ENCODE results near the gene DCTN4.

DCTN4 gene

GRCh38 chr5:150662731-150663516, 95.9 kb downstream of the DCTN4 start:
- DNase-seq = no peak
- H3K4me3 Mint-ChIP-seq = no peak overlapping the region
- H3K36me3 Mint-ChIP-seq = no peaks in the 10 kb centered on the region
- CTCF ChIA-PET = interaction anchor here (1.1 to 1.4 kb wide), 2 partner anchors 9 to 24 kb away, joined by 5 read pairs; no protein-coding TSS in a partner anchor
- H3K4me1 Mint-ChIP-seq = no peaks in the 10 kb centered on the region
- H3K9me3 Mint-ChIP-seq = no peaks in the 10 kb centered on the region
- no peak overlapping the region for H3K27ac Mint-ChIP-seq
- H3K27me3 Mint-ChIP-seq = peaks cover 36% of the 10 kb centered on the region

DNA sequence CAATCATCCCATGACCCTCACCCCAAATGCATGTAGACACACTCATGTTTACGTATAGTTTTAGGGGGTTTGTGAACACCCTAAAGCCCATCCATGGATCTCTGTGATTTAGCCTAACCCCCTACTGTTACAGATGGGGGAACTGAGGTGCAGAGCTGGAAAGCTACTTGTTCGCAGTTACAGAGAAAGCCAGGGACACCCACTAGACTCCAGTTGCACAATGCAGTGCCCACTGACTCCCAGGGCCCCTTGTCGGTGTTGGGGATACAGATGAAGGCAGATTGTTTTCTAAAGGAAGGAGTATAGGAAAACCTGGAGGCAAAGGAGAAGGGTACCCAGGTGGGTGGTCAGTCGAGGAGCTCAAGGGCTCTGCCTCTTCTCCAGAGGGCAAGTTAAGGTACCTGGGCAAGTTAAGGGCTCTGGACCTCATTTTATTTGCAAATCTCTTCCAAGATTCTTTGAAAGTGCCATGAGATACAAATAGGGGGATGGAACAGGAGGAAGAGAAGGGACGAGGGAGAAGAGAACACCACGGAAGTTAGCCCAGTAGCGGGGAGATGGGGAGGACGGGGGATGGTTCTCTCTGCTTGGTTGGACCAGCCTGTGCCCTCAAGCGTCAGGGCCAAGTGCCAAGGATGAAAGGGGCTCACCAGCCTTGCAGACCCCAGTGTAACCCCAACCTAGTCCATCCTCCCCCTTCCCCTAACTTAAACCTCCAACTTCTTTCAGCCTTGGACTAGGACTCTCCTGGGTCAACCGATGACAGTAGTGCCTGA, 96.8 kb downstream of the DCTN4 start:
- Mint-ChIP-seq H3K4me1 (peaks cover 6% of the 10 kb centered on the region), H3K27me3 (peaks cover 36% of the 10 kb centered on the region), H3K36me3 (no peaks in the 10 kb centered on the region), H3K27ac (no peak overlapping the region), H3K4me3 (no peak overlapping the region), H3K9me3 (no peaks in the 10 kb centered on the region)
- no peak for DNase-seq
- CTCF ChIA-PET = interaction anchor here (1.6 kb wide), 1 partner anchor 100 kb away, joined by 4 read pairs; no protein-coding TSS in a partner anchor

- Mint-ChIP-seq H3K9me3 (no peaks in the 10 kb centered on the region), H3K4me1 (peaks cover 7% of the 10 kb centered on the region), H3K27ac (no peak within 1 kb of the TSS), H3K36me3 (no peaks in the 10 kb centered on the region), H3K27me3 (peaks cover 36% of the 10 kb centered on the region), H3K4me3 (no peak within 1 kb of the TSS)
- peak; percentile 9 for DNase-seq
- CTCF ChIA-PET = interaction anchor here (0.8 to 1.6 kb wide), 2 partner anchors 99 to 117 kb away, joined by 3 to 4 read pairs; partner anchors contain the start of gene SMIM3
These were observed 97.7 kb downstream of the DCTN4 start, which contains the start of gene MYOZ3 for GRCh38 chr5:150661086-150661485. Gene MYOZ3 (plus strand): TSS chr5:150661251. CDS start chr5:150662942, 1,691 bp downstream.

DNA sequence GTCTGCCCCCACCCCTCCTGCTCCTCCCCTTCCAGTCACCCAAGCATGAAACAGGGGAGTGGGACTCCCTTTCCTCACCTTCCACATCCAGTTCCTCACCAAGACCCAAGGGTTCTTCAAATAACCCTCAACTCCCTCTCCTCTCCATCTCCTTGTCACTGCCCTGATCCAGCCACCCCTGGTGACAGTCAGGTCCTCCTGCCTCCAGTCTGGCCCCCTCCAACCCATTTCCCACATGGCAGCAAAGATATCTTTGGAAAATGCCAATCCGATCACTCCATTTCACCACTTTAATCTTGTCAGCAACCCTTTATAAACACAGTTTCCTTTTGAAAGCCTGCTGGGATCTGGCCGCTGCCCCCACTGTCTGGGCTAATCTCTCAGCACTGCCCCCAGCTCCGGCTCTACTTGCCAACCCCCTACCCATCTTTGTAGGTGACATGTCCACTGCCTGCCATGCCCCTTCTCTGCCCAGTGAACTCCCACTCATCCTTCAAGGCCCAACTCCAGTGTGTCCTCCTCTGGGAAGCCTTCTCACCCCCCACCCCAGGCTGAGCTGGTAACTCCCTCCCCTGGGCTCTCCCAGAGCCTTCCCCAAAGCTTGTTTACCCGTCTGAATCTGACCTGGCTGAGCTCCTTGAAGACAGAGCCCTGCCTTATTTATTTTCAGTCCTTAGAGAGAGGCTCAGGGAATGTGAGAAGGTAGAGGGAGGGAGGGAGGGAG, 98.5 kb downstream of the DCTN4 start:
- CTCF ChIA-PET = interaction anchor here (1.5 to 1.6 kb wide), 2 partner anchors 20 to 98 kb away, joined by 4 to 5 read pairs; no protein-coding TSS in a partner anchor
- peaks cover 10% of the 10 kb centered on the region for H3K4me1 Mint-ChIP-seq
- no peaks in the 10 kb centered on the region for H3K36me3 Mint-ChIP-seq
- H3K27me3 Mint-ChIP-seq = peaks cover 37% of the 10 kb centered on the region
- H3K4me3 Mint-ChIP-seq = no peak overlapping the region
- peak; percentile 10 for DNase-seq
- H3K9me3 Mint-ChIP-seq = no peaks in the 10 kb centered on the region
- H3K27ac Mint-ChIP-seq = no peak overlapping the region

- CTCF ChIA-PET = interaction anchor here (0.9 to 3.1 kb wide), 3 partner anchors 20 to 187 kb away, joined by 3 to 11 read pairs (median 5); partner anchors contain the start of genes IRGM and SMIM3
- Mint-ChIP-seq H3K9me3 (no peaks in the 10 kb centered on the region), H3K4me1 (peaks cover 10% of the 10 kb centered on the region), H3K4me3 (no peak overlapping the region), H3K36me3 (no peaks in the 10 kb centered on the region), H3K27ac (no peak overlapping the region), H3K27me3 (peaks cover 35% of the 10 kb centered on the region)
- peak; percentile 16 for DNase-seq
These were observed 99.3 kb downstream of the DCTN4 start for GRCh38 chr5:150659360-150660107.

DNA sequence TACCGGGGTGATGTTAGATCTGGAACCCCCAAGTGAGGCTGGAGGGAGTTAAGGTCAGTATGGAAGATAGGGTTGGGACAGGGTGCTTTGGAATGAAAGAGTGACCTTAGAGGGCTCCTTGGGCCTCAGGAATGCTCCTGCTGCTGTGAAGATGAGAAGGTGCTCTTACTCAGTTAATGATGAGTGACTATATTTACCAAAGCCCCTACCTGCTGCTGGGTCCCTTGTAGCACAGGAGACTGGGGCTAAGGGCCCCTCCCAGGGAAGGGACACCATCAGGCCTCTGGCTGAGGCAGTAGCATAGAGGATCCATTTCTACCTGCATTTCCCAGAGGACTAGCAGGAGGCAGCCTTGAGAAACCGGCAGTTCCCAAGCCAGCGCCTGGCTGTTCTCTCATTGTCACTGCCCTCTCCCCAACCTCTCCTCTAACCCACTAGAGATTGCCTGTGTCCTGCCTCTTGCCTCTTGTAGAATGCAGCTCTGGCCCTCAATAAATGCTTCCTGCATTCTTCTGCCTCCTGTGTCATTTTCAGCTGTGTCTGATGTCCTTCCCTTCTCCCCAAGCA, 100.0 kb downstream of the DCTN4 start:
- peaks cover 38% of the 10 kb centered on the region for H3K27me3 Mint-ChIP-seq
- H3K9me3 Mint-ChIP-seq = no peaks in the 10 kb centered on the region
- peak; percentile 18 for DNase-seq
- H3K36me3 Mint-ChIP-seq = no peaks in the 10 kb centered on the region
- H3K27ac Mint-ChIP-seq = no peak overlapping the region
- H3K4me1 Mint-ChIP-seq = peaks cover 13% of the 10 kb centered on the region
- CTCF ChIA-PET = interaction anchor here (0.5 to 3.1 kb wide), 6 partner anchors 21 to 188 kb away, joined by 3 to 11 read pairs (median 4); partner anchors contain the start of genes IRGM and SMIM3
- H3K4me3 Mint-ChIP-seq = no peak overlapping the region
